ENCODE results near the gene SND1. TPM values are rescaled to one million over a fixed set of nuclear protein-coding genes. Genes with fewer than 3 reads are reported as not detected.

Gene SND1
- total and polyA plus RNA-seq, 10 donors = 61.7 to 173 (median 116) TPM

DNA sequence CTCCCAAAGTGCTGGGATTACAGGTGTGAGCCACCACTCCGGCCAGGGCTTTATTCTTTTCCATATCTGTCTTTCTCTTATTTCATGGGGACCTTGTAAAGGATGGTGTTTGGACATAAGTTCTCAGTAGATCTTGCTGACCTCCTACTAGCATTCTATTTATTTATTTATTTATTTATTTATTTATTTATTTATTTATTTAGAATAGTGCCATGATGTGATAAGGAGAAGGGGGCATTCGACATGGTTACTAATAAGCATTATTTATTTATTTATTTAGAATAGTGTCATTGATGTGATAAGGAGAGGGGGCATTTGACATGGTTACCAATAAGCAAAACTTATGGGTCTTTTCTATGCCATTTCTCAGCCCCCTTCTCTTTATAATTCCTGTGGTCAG lies 202.4 kb downstream of the SND1 start:
- Histone ChIP-seq H3K36me3 (peaks cover 0 to 23% (median 5%) of the 10 kb centered on the region in 6 donors), H3K27ac (no peak overlapping the region), H3K4me3 (no peak overlapping the region), H3K4me1 (peaks cover 0 to 29% (median 9%) of the 10 kb centered on the region in 6 donors), H3K27me3 (replicated peaks in 1 of 7) (no peaks in the 10 kb centered on the region), H3K9me3 (no peaks in the 10 kb centered on the region)
- 96 to 100% (median 99%) methylated on average over 2 of the region's 2 CpGs for WGBS, 5 donors
- intact Hi-C loops (cut with DNase I; ENCODE audit: low total_unique reads) = no loop called here
- DNase-seq = no peak
- no peak for TF ChIP-seq POLR2AphosphoS5 (IDR thresholded peaks at IDR 0.05)
- TF ChIP-seq, protein P1, sequence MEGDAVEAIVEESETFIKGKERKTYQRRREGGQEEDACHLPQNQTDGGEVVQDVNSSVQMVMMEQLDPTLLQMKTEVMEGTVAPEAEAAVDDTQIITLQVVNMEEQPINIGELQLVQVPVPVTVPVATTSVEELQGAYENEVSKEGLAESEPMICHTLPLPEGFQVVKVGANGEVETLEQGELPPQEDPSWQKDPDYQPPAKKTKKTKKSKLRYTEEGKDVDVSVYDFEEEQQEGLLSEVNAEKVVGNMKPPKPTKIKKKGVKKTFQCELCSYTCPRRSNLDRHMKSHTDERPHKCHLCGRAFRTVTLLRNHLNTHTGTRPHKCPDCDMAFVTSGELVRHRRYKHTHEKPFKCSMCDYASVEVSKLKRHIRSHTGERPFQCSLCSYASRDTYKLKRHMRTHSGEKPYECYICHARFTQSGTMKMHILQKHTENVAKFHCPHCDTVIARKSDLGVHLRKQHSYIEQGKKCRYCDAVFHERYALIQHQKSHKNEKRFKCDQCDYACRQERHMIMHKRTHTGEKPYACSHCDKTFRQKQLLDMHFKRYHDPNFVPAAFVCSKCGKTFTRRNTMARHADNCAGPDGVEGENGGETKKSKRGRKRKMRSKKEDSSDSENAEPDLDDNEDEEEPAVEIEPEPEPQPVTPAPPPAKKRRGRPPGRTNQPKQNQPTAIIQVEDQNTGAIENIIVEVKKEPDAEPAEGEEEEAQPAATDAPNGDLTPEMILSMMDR (IDR thresholded peaks at IDR 0.05 in 8 of 11, conservative IDR thresholded peaks at IDR 0.05 in 3 of 11) = no peak
- no peak for TF ChIP-seq POLR2A (IDR thresholded peaks at IDR 0.05)

DNA sequence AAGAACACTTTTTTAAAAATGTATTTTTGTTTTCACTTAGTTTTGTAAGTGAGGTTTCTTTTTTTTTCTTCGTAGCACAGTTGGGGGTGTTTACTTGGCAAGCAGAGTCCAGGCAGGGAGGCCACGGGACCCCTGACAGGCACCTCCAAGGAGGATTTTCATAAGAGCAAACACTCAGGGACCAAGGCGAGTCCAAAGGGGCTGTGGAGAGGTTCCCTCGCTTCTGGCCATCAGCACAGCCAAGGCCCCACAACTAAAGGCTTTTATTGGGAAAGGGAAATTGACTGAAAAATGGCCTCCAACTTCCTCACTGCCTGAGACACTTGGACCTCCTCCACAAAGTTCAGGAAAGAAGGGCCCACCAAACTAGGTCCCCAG lies 205.5 kb downstream of the SND1 start:
- H3K4me3 ChIP-seq = no peak overlapping the region
- WGBS, 5 donors = 96 to 98% (median 97%) methylated on average over 4 of the region's 4 CpGs
- H3K9me3 ChIP-seq = no peaks in the 10 kb centered on the region
- no peak overlapping the region for H3K27ac ChIP-seq
- intact Hi-C loops (cut with DNase I; ENCODE audit: low total_unique reads) = no loop called here
- H3K4me1 ChIP-seq = peaks cover 0 to 38% (median 8%) of the 10 kb centered on the region in 6 donors
- DNase-seq = no peak
- TF ChIP-seq POLR2AphosphoS5 (IDR thresholded peaks at IDR 0.05) (no peak), POLR2A (IDR thresholded peaks at IDR 0.05) (no peak)
- TF ChIP-seq, protein P1 (IDR thresholded peaks at IDR 0.05 in 8 of 11, conservative IDR thresholded peaks at IDR 0.05 in 3 of 11) = no peak
- H3K36me3 ChIP-seq = peaks cover 0 to 11% (median 0%) of the 10 kb centered on the region in 6 donors
- no peaks in the 10 kb centered on the region for H3K27me3 ChIP-seq (replicated peaks in 1 of 7)

DNA sequence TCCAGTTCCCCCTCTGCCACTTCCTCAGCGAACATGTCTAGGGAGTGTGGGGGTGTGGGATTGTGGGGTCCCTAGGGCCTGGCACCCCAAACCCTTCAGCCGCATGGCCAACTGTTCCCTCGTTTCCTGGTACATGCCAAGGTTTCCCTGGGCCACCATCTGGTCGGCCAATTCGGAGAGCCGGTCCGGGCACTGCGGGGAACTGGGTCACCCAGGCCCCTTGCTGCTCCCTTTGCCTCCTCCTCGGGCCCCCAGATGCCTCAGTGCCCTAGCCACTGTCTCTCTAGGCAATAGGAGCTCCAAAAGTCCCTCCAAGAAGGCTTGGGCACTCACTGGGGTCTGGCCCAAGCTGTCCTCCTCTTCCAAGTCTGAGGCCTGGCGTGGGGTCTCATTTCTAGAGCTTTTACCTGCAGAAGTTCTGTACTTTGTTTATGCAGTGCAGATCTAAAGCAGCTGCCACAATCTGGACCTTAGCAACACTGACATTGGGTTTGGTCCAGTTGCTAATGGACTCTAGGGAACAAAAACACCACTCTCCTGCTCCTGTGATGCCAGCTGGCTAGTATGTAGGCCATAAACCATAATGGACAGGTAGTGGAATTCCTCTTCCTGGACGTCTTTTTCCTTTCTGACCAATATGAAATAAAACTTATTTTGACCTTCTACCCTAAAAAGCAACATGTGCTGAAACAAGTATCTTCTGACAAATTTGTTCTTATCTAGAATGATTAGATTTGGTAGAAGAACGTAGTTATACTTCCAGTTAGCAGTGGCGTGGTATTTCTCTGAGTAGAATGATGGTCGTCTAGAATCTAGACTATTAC lies 206.3 kb downstream of the SND1 start:
- TF ChIP-seq POLR2A (IDR thresholded peaks at IDR 0.05) (no peak), POLR2AphosphoS5 (IDR thresholded peaks at IDR 0.05) (no peak)
- TF ChIP-seq, protein P1 (IDR thresholded peaks at IDR 0.05 in 8 of 11, conservative IDR thresholded peaks at IDR 0.05 in 3 of 11) = no peak
- no peaks in the 10 kb centered on the region for H3K9me3 ChIP-seq
- no peak overlapping the region for H3K4me3 ChIP-seq
- WGBS, 5 donors = 94 to 98% (median 97%) methylated on average over 11 to 14 of the region's 14 CpGs
- peaks cover 0 to 38% (median 8%) of the 10 kb centered on the region in 6 donors for H3K4me1 ChIP-seq
- peaks cover 0 to 11% (median 0%) of the 10 kb centered on the region in 6 donors for H3K36me3 ChIP-seq
- DNase-seq = no peak
- intact Hi-C loops (cut with DNase I; ENCODE audit: low total_unique reads) = no loop called here
- no peak overlapping the region for H3K27ac ChIP-seq
- H3K27me3 ChIP-seq (replicated peaks in 1 of 7) = no peaks in the 10 kb centered on the region

DNA sequence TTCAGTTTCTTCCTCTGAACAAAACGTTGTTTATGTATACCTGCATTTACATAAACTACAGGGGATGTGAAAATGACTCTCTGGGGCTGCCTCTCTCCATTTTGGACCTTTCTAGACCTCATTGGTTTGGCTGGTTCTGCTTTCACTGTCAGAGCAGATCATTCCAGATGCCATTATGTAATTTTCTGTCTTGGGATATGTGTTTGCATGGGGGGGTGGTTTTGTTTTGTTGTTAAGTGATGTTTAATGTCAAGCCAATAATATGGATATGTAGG lies 206.9 kb downstream of the SND1 start:
- no peak for DNase-seq
- Histone ChIP-seq H3K9me3 (no peaks in the 10 kb centered on the region), H3K27me3 (replicated peaks in 1 of 7) (no peaks in the 10 kb centered on the region), H3K4me1 (peaks cover 0 to 35% (median 8%) of the 10 kb centered on the region in 6 donors), H3K36me3 (peaks cover 0 to 11% (median 0%) of the 10 kb centered on the region in 6 donors), H3K4me3 (no peak overlapping the region), H3K27ac (no peak overlapping the region)
- TF ChIP-seq POLR2AphosphoS5 (IDR thresholded peaks at IDR 0.05) (no peak), POLR2A (IDR thresholded peaks at IDR 0.05) (no peak)
- intact Hi-C loops (cut with DNase I; ENCODE audit: low total_unique reads) = no loop called here
- WGBS, 5 donors = 67 to 85% (median 81%) methylated on average over 1 of the region's 1 CpG
